Skeletal muscle tissue (tissue), 4 donors: ENCODE measurements around the gene SPATA2. TPM values are rescaled to one million over a fixed set of nuclear protein-coding genes. Genes with fewer than 3 reads are reported as not detected.

Experiments
- H3K27ac ChIP-seq: one replicate; pipeline ENCODE4 v1.7.0; 2013; ENCODE audit warnings: mild to moderate bottlenecking, low read depth, low read length, inconsistent platforms
- H3K27me3 ChIP-seq, 3 donors: one replicate each; pipeline ENCODE4 v1.7.0; 2013; ENCODE audit warnings: low read length in 3 of 3; ENCODE audit not compliant: control insufficient read depth in 3 of 3, insufficient read depth in 3 of 3
- H3K36me3 ChIP-seq, 3 donors: one replicate each; pipeline ENCODE4 v1.7.0; 2013; ENCODE audit warnings: low read length in 3 of 3; ENCODE audit not compliant: control insufficient read depth in 3 of 3, insufficient read depth in 3 of 3
- H3K4me1 ChIP-seq, 3 donors: one replicate each; pipeline ENCODE4 v1.7.0; 2013; ENCODE audit warnings: low read length in 3 of 3, mild to moderate bottlenecking in 3 of 3; ENCODE audit not compliant: control insufficient read depth in 3 of 3, insufficient read depth in 3 of 3
- H3K4me3 ChIP-seq, 3 donors: one replicate each; pipeline ENCODE4 v1.7.0; 2013; ENCODE audit warnings: low read length in 3 of 3
- H3K9ac ChIP-seq, 3 donors: one replicate each; pipeline ENCODE4 v1.7.0; 2013; ENCODE audit warnings: low read length in 3 of 3, mild to moderate bottlenecking in 3 of 3, moderate library complexity in 2 of 3, low read depth in 1 of 3
- H3K9me3 ChIP-seq, 3 donors: one replicate each; pipeline ENCODE4 v1.7.0; 2013; ENCODE audit warnings: low read length in 3 of 3; ENCODE audit not compliant: control insufficient read depth in 3 of 3
- total RNA-seq: library from RNA; depleted of rRNA; stranded (reverse); fragments of >200 nt; gene quantifications from one replicate; pipeline ENCODE4 v1.2.3, GENCODE V29; 2014
- donor health status: Osteomylitis.

SPATA2 gene
- total RNA-seq, 1 donor from 2014 or later: 1.0 TPM

GRCh38 chr20:49935746-49936152, 20.4 kb upstream of the SPATA2 start:
- H3K9me3 ChIP-seq: no peaks in the 10 kb centered on the region
- H3K9ac ChIP-seq: peak overlapping the region; percentile 70 to 100 (median 73)
- H3K36me3 ChIP-seq: peaks cover 0 to 4% (median 2%) of the 10 kb centered on the region in 3 donors
- peaks cover 35 to 40% (median 37%) of the 10 kb centered on the region in 3 donors for H3K4me1 ChIP-seq
- H3K4me3 ChIP-seq: peak overlapping the region; percentile 76 to 81 (median 79)
- H3K27ac ChIP-seq: peak overlapping the region; percentile 98
- no peaks in the 10 kb centered on the region for H3K27me3 ChIP-seq

DNA sequence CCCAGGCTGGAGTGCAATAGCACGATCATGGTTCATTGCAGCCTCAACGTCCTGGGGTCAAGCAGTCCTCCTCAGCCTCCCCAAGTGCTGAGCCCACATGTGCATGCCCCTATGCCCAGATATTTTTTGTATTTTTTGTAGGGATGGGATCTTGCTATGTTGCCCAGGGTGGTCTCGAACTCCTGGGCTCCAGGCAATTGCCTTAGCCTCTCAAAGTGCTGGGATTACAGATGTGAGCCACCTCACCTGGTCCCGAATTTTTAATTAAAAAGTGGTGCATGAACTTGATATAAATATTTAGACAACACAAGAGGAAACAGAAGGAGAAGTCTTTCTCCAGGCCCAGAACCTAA, 13.8 kb upstream of the SPATA2 start:
- H3K27me3 ChIP-seq: no peaks in the 10 kb centered on the region
- no peaks in the 10 kb centered on the region for H3K36me3 ChIP-seq
- H3K27ac ChIP-seq: no peak overlapping the region
- H3K9ac ChIP-seq: no peak overlapping the region
- H3K4me1 ChIP-seq: peaks cover 0 to 4% (median 0%) of the 10 kb centered on the region in 3 donors
- H3K9me3 ChIP-seq: no peaks in the 10 kb centered on the region
- H3K4me3 ChIP-seq: no peak overlapping the region

DNA sequence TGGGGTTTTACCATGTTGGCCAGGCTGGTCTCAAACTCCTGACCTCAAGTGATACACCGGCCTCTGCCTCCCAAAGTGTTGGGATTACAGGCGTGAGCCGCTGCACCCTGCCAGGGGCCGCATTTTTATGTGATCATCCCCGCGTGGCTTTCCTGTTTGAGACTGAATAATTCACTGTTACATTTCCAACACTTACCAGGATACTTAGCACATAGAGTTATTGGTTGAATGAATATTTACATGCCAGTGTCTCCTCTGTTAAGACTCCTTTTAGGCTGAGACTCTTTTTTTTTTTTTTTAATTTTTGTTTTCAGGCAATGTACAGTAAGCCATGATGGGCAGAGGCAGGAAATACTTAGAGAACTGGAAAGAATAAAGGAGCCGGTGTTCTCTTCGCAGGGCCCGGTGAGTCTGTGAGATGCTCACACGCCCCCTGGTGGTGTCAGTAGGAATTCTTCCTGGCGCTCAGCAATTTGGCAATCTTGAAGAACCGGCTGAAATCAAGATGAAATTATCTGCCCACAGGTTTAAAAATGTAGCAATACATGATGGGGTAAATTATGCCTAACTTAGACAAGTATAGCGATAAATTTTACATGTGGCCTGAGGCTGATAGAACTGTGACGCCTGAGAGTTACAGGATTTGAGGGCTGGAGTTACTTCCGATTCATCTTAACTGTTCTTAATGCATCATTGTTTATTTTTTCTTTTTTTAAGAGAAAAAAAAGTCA, 13.2 kb upstream of the SPATA2 start:
- Histone ChIP-seq H3K27ac (no peak overlapping the region), H3K4me1 (peaks cover 0 to 4% (median 0%) of the 10 kb centered on the region in 3 donors), H3K27me3 (no peaks in the 10 kb centered on the region), H3K9me3 (no peaks in the 10 kb centered on the region), H3K4me3 (no peak overlapping the region), H3K9ac (peak overlapping the region in 2 of 3 donors; percentile 25 to 34), H3K36me3 (no peaks in the 10 kb centered on the region)

- Histone ChIP-seq H3K9ac (no peak overlapping the region), H3K4me3 (no peak overlapping the region), H3K27ac (no peak overlapping the region), H3K9me3 (no peaks in the 10 kb centered on the region), H3K4me1 (peaks cover 0 to 4% (median 0%) of the 10 kb centered on the region in 3 donors), H3K27me3 (no peaks in the 10 kb centered on the region), H3K36me3 (no peaks in the 10 kb centered on the region)
Measured at GRCh38 chr20:49925901-49926454, 10.6 kb upstream of the SPATA2 start.

- no peak overlapping the region for H3K4me3 ChIP-seq
- H3K27me3 ChIP-seq: no peaks in the 10 kb centered on the region
- H3K9me3 ChIP-seq: no peaks in the 10 kb centered on the region
- no peak overlapping the region for H3K9ac ChIP-seq
- no peaks in the 10 kb centered on the region for H3K36me3 ChIP-seq
- H3K4me1 ChIP-seq: peaks cover 0 to 4% (median 0%) of the 10 kb centered on the region in 3 donors
- H3K27ac ChIP-seq: no peak overlapping the region
Measured at GRCh38 chr20:49924247-49924646, 8.9 kb upstream of the SPATA2 start.

- Histone ChIP-seq H3K9me3 (no peaks in the 10 kb centered on the region), H3K4me3 (no peak overlapping the region), H3K36me3 (no peaks in the 10 kb centered on the region), H3K27ac (no peak overlapping the region), H3K9ac (no peak overlapping the region), H3K27me3 (no peaks in the 10 kb centered on the region), H3K4me1 (peaks cover 7 to 17% (median 13%) of the 10 kb centered on the region in 3 donors)
Measured at GRCh38 chr20:49919461-49919860, 4.1 kb upstream of the SPATA2 start.

GRCh38 chr20:49919009-49919408, 3.7 kb upstream of the SPATA2 start:
- Histone ChIP-seq H3K9ac (no peak overlapping the region), H3K4me3 (no peak overlapping the region), H3K9me3 (no peaks in the 10 kb centered on the region), H3K27ac (no peak overlapping the region), H3K4me1 (peaks cover 12 to 22% (median 17%) of the 10 kb centered on the region in 3 donors), H3K27me3 (no peaks in the 10 kb centered on the region), H3K36me3 (no peaks in the 10 kb centered on the region)

- Histone ChIP-seq H3K27ac (no peak overlapping the region), H3K4me3 (no peak overlapping the region), H3K27me3 (no peaks in the 10 kb centered on the region), H3K4me1 (peaks cover 18 to 28% (median 23%) of the 10 kb centered on the region in 3 donors), H3K9ac (no peak overlapping the region), H3K36me3 (no peaks in the 10 kb centered on the region), H3K9me3 (no peaks in the 10 kb centered on the region)
Measured at GRCh38 chr20:49918446-49918845, 3.1 kb upstream of the SPATA2 start.

DNA sequence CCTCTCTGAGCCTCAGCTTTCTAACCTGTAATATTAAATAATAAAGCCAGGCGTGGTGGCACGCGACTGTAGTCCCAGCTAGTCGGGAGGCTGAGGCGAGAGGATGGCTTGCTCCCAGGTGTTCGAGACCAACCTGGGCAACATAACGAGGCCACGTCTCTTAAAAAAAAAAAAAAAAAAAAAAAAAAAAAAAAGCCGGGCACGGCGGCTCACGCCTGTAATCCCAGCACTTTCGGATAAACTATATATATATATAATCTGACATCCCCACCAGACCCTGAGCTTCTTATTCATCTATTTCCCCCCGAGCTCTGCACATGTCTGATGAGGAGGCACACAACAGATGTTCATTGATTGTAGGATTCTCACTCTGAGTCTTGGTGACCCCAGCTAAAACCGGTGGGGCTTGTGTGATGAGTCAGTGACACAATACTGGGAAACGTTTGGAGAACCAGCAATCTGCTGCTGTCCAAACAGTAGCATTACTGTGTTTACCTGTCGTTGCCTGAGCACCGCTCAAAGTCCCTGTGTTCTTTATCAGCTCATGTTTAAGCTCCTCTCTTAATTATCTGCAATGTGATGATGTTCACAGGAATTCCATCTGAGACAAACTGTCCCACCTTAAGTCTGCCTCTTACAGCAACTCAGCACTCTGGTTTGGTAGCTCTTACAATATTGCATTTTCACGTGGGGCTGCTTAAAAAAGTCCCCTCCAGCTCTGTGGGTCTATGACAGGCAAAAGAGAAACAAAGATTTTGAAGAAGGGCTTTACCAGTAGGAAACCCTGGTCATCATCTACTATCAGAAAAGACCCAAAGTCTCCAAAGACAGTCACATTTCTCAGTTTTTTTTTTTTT, 1.0 kb upstream of the SPATA2 start:
- Histone ChIP-seq H3K27ac (peak overlapping the region; percentile 100), H3K4me1 (peaks cover 29 to 45% (median 34%) of the 10 kb centered on the region in 3 donors), H3K9ac (peak overlapping the region; percentile 85 to 98 (median 98)), H3K9me3 (no peaks in the 10 kb centered on the region), H3K4me3 (peak overlapping the region; percentile 99 to 100 (median 100)), H3K36me3 (no peaks in the 10 kb centered on the region), H3K27me3 (no peaks in the 10 kb centered on the region)

- Histone ChIP-seq H3K27ac (peak overlapping the region; percentile 100), H3K4me1 (peaks cover 41 to 58% (median 47%) of the 10 kb centered on the region in 3 donors), H3K9ac (peak overlapping the region; percentile 85 to 98 (median 98)), H3K27me3 (no peaks in the 10 kb centered on the region), H3K36me3 (peaks cover 0 to 2% (median 0%) of the 10 kb centered on the region in 3 donors), H3K4me3 (peak overlapping the region; percentile 99 to 100 (median 100)), H3K9me3 (no peaks in the 10 kb centered on the region)
Measured at GRCh38 chr20:49915118-49915379, 280 bp downstream of the SPATA2 start.
